HG02970 (cell line): ENCODE measurements around the gene ANGPTL4.
"Not testable (repeated sequence)": the region's sequence is repeated elsewhere in the genome, so short reads cannot be mapped to it uniquely, and the experiment has no call there.

Source experiments
- ATAC-seq: cut with Tn5 transposase; IDR thresholded peaks from one replicate; pipeline ENCODE4 v1.9.1; 2021; ENCODE audit warnings: mild to moderate bottlenecking, moderate library complexity, moderate number of reproducible peaks; ENCODE audit not compliant: unreplicated experiment, low FRiP score

ANGPTL4 gene

GRCh38 chr19:8404391-8405151 lies 40.6 kb downstream of the ANGPTL4 start:
- no peak for ATAC-seq

GRCh38 chr19:8410718-8411117 lies 46.8 kb downstream of the ANGPTL4 start:
- ATAC-seq, result not testable (repeated sequence)

GRCh38 chr19:8412783-8413628 lies 49.1 kb downstream of the ANGPTL4 start, which contains the start of gene MARCHF2:
TSS of gene MARCHF2 (plus strand) at chr19:8413305. CDS start at chr19:8421841, 8,536 bp downstream.
- peak; percentile 97 for ATAC-seq

GRCh38 chr19:8413629-8413995 lies 49.7 kb downstream of the ANGPTL4 start:
- no peak for ATAC-seq

GRCh38 chr19:8416796-8417195 lies 52.8 kb downstream of the ANGPTL4 start:
- ATAC-seq, result no peak

- no peak for ATAC-seq
Observed at GRCh38 chr19:8421484-8422461, 57.8 kb downstream of the ANGPTL4 start.

GRCh38 chr19:8423817-8424223 lies 59.9 kb downstream of the ANGPTL4 start:
- no peak for ATAC-seq
